K562 (cell line): Measurements from ENCODE around the gene SNX17. TPM values are rescaled to one million over a fixed set of nuclear protein-coding genes. Genes with fewer than 3 reads are reported as not detected.

Experiments used
- BRD4 ChIP-seq: fragments of 200-600 bp; sonication (generic); IDR thresholded peaks from 2 replicates; pipeline ENCODE4 v1.6.1; 2017; ENCODE audit warnings: inconsistent platforms
- DACH1 ChIP-seq: fragments of 450-650 bp; IDR thresholded peaks from 2 replicates; pipeline ENCODE4 v1.6.1; 2018; ENCODE audit not compliant: partially characterized antibody
- DPF2 ChIP-seq: fragments of 450-650 bp; IDR thresholded peaks from 2 replicates; pipeline ENCODE4 v1.6.1; 2016
- GATAD2B ChIP-seq: fragments of 450-650 bp; IDR thresholded peaks from 2 replicates; pipeline ENCODE4 v1.6.1; 2017; ENCODE audit warnings: mild to moderate bottlenecking, borderline replicate concordance
- GTF2A2 ChIP-seq: IDR thresholded peaks from 2 replicates; pipeline ENCODE4 v1.6.1; 2016; ENCODE audit warnings: mild to moderate bottlenecking, missing genetic modification characterization, missing compliant biosample characterization
- HDAC1 ChIP-seq, 2 experiments: fragments of 450-650 bp; IDR thresholded peaks; 2 replicates each; pipeline ENCODE4 v1.6.1; 2016 to 2017; ENCODE audit warnings: inconsistent platforms in 1 of 2, mild to moderate bottlenecking in 1 of 2, moderate library complexity in 1 of 2
- MAZ ChIP-seq, 2 experiments: fragments of 450-650 bp in 1 of 2; sonication (generic) in 1 of 2; formaldehyde crosslinking; IDR thresholded peaks in 1 of 2; conservative IDR thresholded peaks in 1 of 2; 2 replicates each; pipeline versions ENCODE4 v1.4.0 to v1.5.0; 2020; ENCODE audit warnings: mild to moderate bottlenecking in 1 of 2, missing genetic modification reagents in 1 of 2
- MTA2 ChIP-seq: fragments of 450-650 bp; IDR thresholded peaks from 2 replicates; pipeline ENCODE4 v1.6.1; 2016; ENCODE audit warnings: low read depth
- NR2C2 ChIP-seq, 2 experiments: fragments of 200-800 bp in 1 of 2; sonication (Bioruptor generic) in 1 of 2; sonication (generic) in 1 of 2; formaldehyde crosslinking in 1 of 2; IDR thresholded peaks; 2 replicates each; pipeline versions ENCODE4 v1.6.1 to v1.8.0; 2016 to 2022; ENCODE audit warnings: mild to moderate bottlenecking in 1 of 2, missing compliant biosample characterization in 1 of 2, missing genetic modification characterization in 1 of 2, missing genetic modification reagents in 1 of 2
- SMAD1 ChIP-seq: fragments of 150-350 bp; IDR thresholded peaks from 2 replicates; pipeline ENCODE4 v1.6.1; 2014; ENCODE audit warnings: low read length, low read depth; ENCODE audit not compliant: partially characterized antibody
- SP1 ChIP-seq: sonication (generic); formaldehyde crosslinking; IDR thresholded peaks from 2 replicates; pipeline ENCODE4 v1.8.1; 2022; ENCODE audit warnings: mild to moderate bottlenecking, missing genetic modification reagents
- SP2 ChIP-seq: IDR thresholded peaks from 2 replicates; pipeline ENCODE4 v1.6.1; 2011; ENCODE audit warnings: mild to moderate bottlenecking, low read depth, low read length, moderate library complexity; ENCODE audit not compliant: poor library complexity, severe bottlenecking; ENCODE audit errors: extremely low read depth
- XRCC5 ChIP-seq: fragments of 200-400 bp; formaldehyde crosslinking; IDR thresholded peaks from 2 replicates; pipeline ENCODE4 v1.6.1; 2017; ENCODE audit warnings: low read depth, mild to moderate bottlenecking, low read length
- ZBTB7A ChIP-seq: IDR thresholded peaks from 2 replicates; pipeline ENCODE4 v1.6.1; 2011; ENCODE audit warnings: low read depth, mild to moderate bottlenecking, low read length, moderate library complexity, borderline replicate concordance; ENCODE audit not compliant: control insufficient read depth
- ZC3H8 ChIP-seq: fragments of 450-650 bp; IDR thresholded peaks from 2 replicates; pipeline ENCODE4 v1.6.1; 2017
- ZEB2 ChIP-seq: fragments of 450-650 bp; IDR thresholded peaks from 2 replicates; pipeline ENCODE4 v1.6.1; 2016
- polyA plus RNA-seq, 8 experiments: library from polyadenylated mRNA; depleted of rRNA in 4 of 8; stranded (reverse) in 5 of 8; unstranded in 3 of 8; fragments of >200 nt; fragmentation: Nextera tagmentation in 2 of 8; fragmentation: Illumina TruSeq in 1 of 8; extraction: Ambion mirVana in 2 of 8; extraction: Trizol in 1 of 8; gene quantifications; 2 replicates each; pipeline versions ENCODE4 v1.2.1 to v1.2.3, GENCODE V29; 2011 to 2014; ENCODE audit warnings: inconsistent platforms in 1 of 8, missing spikeins in 1 of 8
- total RNA-seq, 7 experiments: library from RNA; depleted of rRNA in 6 of 7; stranded (reverse); fragments of >200 nt in 6 of 7; fragmentation: Illumina TruSeq in 2 of 7; extraction: Trizol in 2 of 7; gene quantifications; 2 replicates each; pipeline versions ENCODE4 v1.2.1 to v1.2.3, GENCODE V29; 2011 to 2021; ENCODE audit warnings: low replicate concordance in 1 of 7
- TF ChIP-seq, protein P1 (sequence below): fragments of 450-650 bp; IDR thresholded peaks from 2 replicates; pipeline ENCODE4 v1.6.1; 2018; ENCODE audit not compliant: partially characterized antibody
- TF ChIP-seq, protein P2 (sequence below): fragments of 450-650 bp; formaldehyde crosslinking; IDR thresholded peaks from 2 replicates; pipeline ENCODE4 v1.4.0; 2022; ENCODE audit warnings: missing genetic modification characterization
- TF ChIP-seq, protein P3 (sequence below): sonication (generic); formaldehyde crosslinking; IDR thresholded peaks from 2 replicates; pipeline ENCODE4 v1.9.0; 2022; ENCODE audit warnings: mild to moderate bottlenecking, missing genetic modification reagents

SNX17 gene
- total and polyA plus RNA-seq, 9 of the 15 experiments (the other 6 are each of a cell fraction or from before 2014, with no cell fraction given) = 3.0 to 75.7 (median 54.6) TPM

DNA sequence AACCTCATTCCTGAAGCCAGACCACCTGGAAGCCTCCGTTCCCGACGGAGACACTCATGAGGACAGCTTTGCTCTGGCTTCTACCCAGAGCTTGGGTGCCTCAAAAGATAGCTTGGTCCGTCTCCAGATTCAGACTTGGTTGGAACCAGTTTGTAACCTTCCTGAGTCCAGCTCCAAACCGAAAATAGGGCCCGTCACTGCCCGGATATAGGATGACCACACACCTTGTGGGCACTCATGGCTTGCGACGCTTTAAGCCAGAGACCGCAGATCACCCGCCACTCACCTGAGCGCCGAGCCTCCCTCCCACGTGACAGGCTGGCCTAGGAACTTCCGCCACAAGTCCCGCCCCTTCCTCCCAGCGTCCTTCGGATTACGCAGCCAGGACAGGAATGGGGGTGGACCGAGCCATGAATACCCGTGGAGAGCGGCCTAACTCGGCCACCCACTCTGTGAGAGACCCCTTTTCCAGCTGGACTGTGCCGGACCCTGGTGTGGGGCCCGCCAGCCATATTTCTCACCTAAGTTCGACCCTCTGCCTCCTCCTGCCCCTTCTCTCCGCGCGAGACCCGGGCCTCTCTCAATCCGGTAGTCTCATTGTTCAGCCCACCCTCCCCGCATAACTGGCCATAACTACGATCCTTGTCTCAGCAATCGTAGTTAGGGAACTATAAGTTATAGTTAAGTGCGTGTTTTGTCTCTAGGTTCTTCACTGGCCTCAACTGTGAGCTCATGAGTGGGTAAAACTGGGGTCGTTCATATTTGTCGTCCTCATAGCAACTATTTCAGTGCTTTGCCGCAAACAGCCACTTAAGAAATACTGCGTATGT is 47.4 kb upstream of the SNX17 start, which contains the start of gene MPV17 (continued):
- TF ChIP-seq, protein P1, sequence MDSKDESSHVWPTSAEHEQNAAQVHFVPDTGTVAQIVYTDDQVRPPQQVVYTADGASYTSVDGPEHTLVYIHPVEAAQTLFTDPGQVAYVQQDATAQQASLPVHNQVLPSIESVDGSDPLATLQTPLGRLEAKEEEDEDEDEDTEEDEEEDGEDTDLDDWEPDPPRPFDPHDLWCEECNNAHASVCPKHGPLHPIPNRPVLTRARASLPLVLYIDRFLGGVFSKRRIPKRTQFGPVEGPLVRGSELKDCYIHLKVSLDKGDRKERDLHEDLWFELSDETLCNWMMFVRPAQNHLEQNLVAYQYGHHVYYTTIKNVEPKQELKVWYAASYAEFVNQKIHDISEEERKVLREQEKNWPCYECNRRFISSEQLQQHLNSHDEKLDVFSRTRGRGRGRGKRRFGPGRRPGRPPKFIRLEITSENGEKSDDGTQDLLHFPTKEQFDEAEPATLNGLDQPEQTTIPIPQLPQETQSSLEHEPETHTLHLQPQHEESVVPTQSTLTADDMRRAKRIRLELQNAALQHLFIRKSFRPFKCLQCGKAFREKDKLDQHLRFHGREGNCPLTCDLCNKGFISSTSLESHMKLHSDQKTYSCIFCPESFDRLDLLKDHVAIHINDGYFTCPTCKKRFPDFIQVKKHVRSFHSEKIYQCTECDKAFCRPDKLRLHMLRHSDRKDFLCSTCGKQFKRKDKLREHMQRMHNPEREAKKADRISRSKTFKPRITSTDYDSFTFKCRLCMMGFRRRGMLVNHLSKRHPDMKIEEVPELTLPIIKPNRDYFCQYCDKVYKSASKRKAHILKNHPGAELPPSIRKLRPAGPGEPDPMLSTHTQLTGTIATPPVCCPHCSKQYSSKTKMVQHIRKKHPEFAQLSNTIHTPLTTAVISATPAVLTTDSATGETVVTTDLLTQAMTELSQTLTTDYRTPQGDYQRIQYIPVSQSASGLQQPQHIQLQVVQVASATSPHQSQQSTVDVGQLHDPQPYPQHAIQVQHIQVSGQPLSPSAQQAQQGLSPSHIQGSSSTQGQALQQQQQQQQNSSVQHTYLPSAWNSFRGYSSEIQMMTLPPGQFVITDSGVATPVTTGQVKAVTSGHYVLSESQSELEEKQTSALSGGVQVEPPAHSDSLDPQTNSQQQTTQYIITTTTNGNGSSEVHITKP = peak; percentile 89
- no peak for TF ChIP-seq GATAD2B
- TF ChIP-seq ZEB2 = 0 out of 2 replicates have a peak, but pooled peaks have one; percentile 57
- no peak; the same call in 1 of the 2 replicates for TF ChIP-seq DPF2
- TF ChIP-seq, protein P2, sequence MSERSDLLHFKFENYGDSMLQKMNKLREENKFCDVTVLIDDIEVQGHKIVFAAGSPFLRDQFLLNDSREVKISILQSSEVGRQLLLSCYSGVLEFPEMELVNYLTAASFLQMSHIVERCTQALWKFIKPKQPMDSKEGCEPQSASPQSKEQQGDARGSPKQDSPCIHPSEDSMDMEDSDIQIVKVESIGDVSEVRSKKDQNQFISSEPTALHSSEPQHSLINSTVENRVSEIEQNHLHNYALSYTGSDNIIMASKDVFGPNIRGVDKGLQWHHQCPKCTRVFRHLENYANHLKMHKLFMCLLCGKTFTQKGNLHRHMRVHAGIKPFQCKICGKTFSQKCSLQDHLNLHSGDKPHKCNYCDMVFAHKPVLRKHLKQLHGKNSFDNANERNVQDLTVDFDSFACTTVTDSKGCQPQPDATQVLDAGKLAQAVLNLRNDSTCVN = 0 out of 2 replicates have a peak, but pooled peaks have one; percentile 36
- TF ChIP-seq SP2 = peak; percentile 20
- TF ChIP-seq ZBTB7A = peak; percentile 76; the same call in 1 of the 2 replicates
- no peak for TF ChIP-seq GTF2A2 (tag)
- TF ChIP-seq SP1 = peak; percentile 84
- peak in 1 of 2 experiments; percentile 73 for TF ChIP-seq MAZ (CRISPR knock-in tag; conservative IDR thresholded peaks at IDR 0.05 in 1 of 2, IDR thresholded peaks at IDR 0.05 in 1 of 2)
- TF ChIP-seq DACH1 = peak; percentile 2
- TF ChIP-seq ZC3H8 = no peak
- TF ChIP-seq XRCC5 = no peak
- TF ChIP-seq MTA2 = no peak
- TF ChIP-seq, protein P3, sequence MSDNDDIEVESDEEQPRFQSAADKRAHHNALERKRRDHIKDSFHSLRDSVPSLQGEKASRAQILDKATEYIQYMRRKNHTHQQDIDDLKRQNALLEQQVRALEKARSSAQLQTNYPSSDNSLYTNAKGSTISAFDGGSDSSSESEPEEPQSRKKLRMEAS = peak; percentile 78
- peak in 1 of 2 experiments; percentile 89; a peak in 2 of 4 replicates for TF ChIP-seq HDAC1 (IDR thresholded peaks at IDR 0.05)
- peak; percentile 81 for TF ChIP-seq SMAD1
- no peak for TF ChIP-seq NR2C2 (CRISPR knock-in tag; IDR thresholded peaks at IDR 0.05)
- peak; percentile 30; the same call in 1 of the 2 replicates for TF ChIP-seq NR2C2 (tag; IDR thresholded peaks at IDR 0.05)
- no peak for TF ChIP-seq BRD4
